Fibroblast of pulmonary artery (primary cell): ENCODE measurements around the gene TOX4.
A peak's percentile ranks its signal among the peaks of the same experiment; 100 is the strongest.

ENCODE experiments used
- DNase-seq: peaks from one replicate; pipeline ENCODE4 v3.0.0-alpha.2; 2010; ENCODE audit warnings: low read depth
- H3K4me3 ChIP-seq: replicated peaks from 2 replicates; pipeline ENCODE4 v1.5.1; 2011; ENCODE audit warnings: low read depth, mild to moderate bottlenecking, control low read depth, low read length, moderate library complexity
- CTCF ChIP-seq: IDR thresholded peaks from 2 replicates; pipeline ENCODE4 v1.5.1; 2011; ENCODE audit warnings: mild to moderate bottlenecking, control low read depth, low read length, inconsistent platforms; ENCODE audit errors: missing control alignments

TOX4 gene

GRCh38 chr14:21476523-21476924 is 471 bp upstream of the TOX4 start:
- TF ChIP-seq CTCF = no peak
- DNase-seq = no peak
- H3K4me3 ChIP-seq = peak overlapping the region; percentile 99

GRCh38 chr14:21486640-21487087 is 9.7 kb downstream of the TOX4 start:
- TF ChIP-seq CTCF = no peak
- DNase-seq = peak; percentile 52
- no peak overlapping the region for H3K4me3 ChIP-seq

- H3K4me3 ChIP-seq = no peak overlapping the region
- peak; percentile 58 for DNase-seq
- no peak for TF ChIP-seq CTCF
These were observed 18.1 kb downstream of the TOX4 start for GRCh38 chr14:21494902-21495762.

GRCh38 chr14:21496453-21496852 is 19.5 kb downstream of the TOX4 start:
- DNase-seq = peak; percentile 82
- TF ChIP-seq CTCF = no peak
- no peak overlapping the region for H3K4me3 ChIP-seq

GRCh38 chr14:21498540-21499526 is 21.8 kb downstream of the TOX4 start:
- peak; percentile 49 for TF ChIP-seq CTCF
- DNase-seq = peak; percentile 64
- H3K4me3 ChIP-seq = no peak overlapping the region

GRCh38 chr14:21501568-21501967 is 24.6 kb downstream of the TOX4 start:
- DNase-seq = no peak
- TF ChIP-seq CTCF = no peak
- H3K4me3 ChIP-seq = no peak overlapping the region
